H1 (cell line): ENCODE results near the gene DCDC2C. TPM values are rescaled to one million over a fixed set of nuclear protein-coding genes. Genes with fewer than 3 reads are reported as not detected.

Source experiments
- CTCF ChIA-PET: fragments of 300-600 bp; sonication (Branson Sonifier 250); formaldehyde crosslinking; loops from one replicate; lab custom pipeline; 2021; ENCODE audit not compliant: partially characterized antibody; lab: Charles Lee
- POLR2A ChIA-PET: fragments of 300-600 bp; sonication (Branson Sonifier 250); formaldehyde crosslinking; loops from one replicate; lab custom pipeline; 2021; ENCODE audit warnings: inconsistent platforms; ENCODE audit not compliant: partially characterized antibody; lab: Charles Lee
- DNase-seq, 2 experiments: peaks; one replicate each; pipeline versions ENCODE4 v3.0.0 to v3.0.0-alpha.2; 2010 to 2022; ENCODE audit warnings: low spot score in 2 of 2, low read depth in 1 of 2, mixed read lengths in 1 of 2
- FAIRE-seq: peaks from 2 replicates; lab custom pipeline; 2011; peaks lifted over from hg19 to GRCh38; lab: Jason Lieb, UNC
- H2AFZ ChIP-seq: 2 replicates; pipeline ENCODE4 v1.8.1; 2012; ENCODE audit warnings: low read length, inconsistent platforms
- H2AK5ac ChIP-seq: 2 replicates; pipeline ENCODE4 v1.6.1; 2013; ENCODE audit warnings: low read depth, low read length
- H2BK120ac ChIP-seq: replicated peaks from 2 replicates; pipeline ENCODE3; 2013; ENCODE audit warnings: low read depth, low read length, inconsistent platforms
- H2BK12ac ChIP-seq: 2 replicates; pipeline ENCODE4 v1.6.1; 2013; ENCODE audit warnings: low read depth, low read length
- H2BK15ac ChIP-seq: 2 replicates; pipeline ENCODE4 v1.6.1; 2013; ENCODE audit warnings: low read length
- H2BK20ac ChIP-seq: 2 replicates; pipeline ENCODE4 v1.6.1; 2013; ENCODE audit warnings: low read length
- H2BK5ac ChIP-seq: 2 replicates; pipeline ENCODE4 v1.6.1; 2013; ENCODE audit warnings: low read depth, low read length
- H3K14ac ChIP-seq: 2 replicates; pipeline ENCODE4 v1.6.1; 2013; ENCODE audit warnings: inconsistent platforms; ENCODE audit not compliant: insufficient read length
- H3K18ac ChIP-seq: 2 replicates; pipeline ENCODE4 v1.6.1; 2013; ENCODE audit warnings: low read length; ENCODE audit errors: extremely low read depth
- H3K23ac ChIP-seq: 2 replicates; pipeline ENCODE4 v1.6.1; 2013; ENCODE audit warnings: inconsistent platforms; ENCODE audit not compliant: insufficient read length
- H3K23me2 ChIP-seq: 2 replicates; pipeline ENCODE4 v1.6.1; 2013; ENCODE audit warnings: low read depth, low read length
- H3K27ac ChIP-seq: 2 replicates; pipeline ENCODE4 v1.6.1; 2011; ENCODE audit warnings: low read depth, low read length, inconsistent platforms
- H3K27me3 ChIP-seq, 4 experiments: replicated peaks in 1 of 4; 1 replicate in 1 of 4; 2 replicates in 3 of 4; pipeline versions ENCODE4 v1.6.1 to v1.8.1; 2011 to 2013; ENCODE audit warnings: low read length in 3 of 4, mild to moderate bottlenecking in 3 of 4, inconsistent platforms in 2 of 4, mixed read lengths in 2 of 4, moderate library complexity in 1 of 4; ENCODE audit not compliant: control insufficient read depth in 3 of 4, insufficient read depth in 3 of 4; ENCODE audit errors: extremely low read depth in 1 of 4
- H3K36me3 ChIP-seq, 4 experiments: 2 replicates each; pipeline versions ENCODE4 v1.6.1 to v1.8.1; 2011 to 2013; ENCODE audit warnings: mild to moderate bottlenecking in 4 of 4, low read length in 3 of 4, moderate library complexity in 2 of 4, control low read depth in 1 of 4, inconsistent platforms in 1 of 4; ENCODE audit not compliant: insufficient read depth in 4 of 4, control insufficient read depth in 2 of 4
- H3K4ac ChIP-seq: replicated peaks from 2 replicates; pipeline ENCODE3; 2013; ENCODE audit warnings: low read length, low read depth, mixed read lengths, inconsistent platforms; ENCODE audit not compliant: insufficient read length
- H3K4me1 ChIP-seq, 4 experiments: replicated peaks in 1 of 4; 1 replicate in 1 of 4; 2 replicates in 3 of 4; pipeline versions ENCODE4 v1.6.1 to v1.8.1; 2011 to 2013; ENCODE audit warnings: low read length in 3 of 4, inconsistent platforms in 2 of 4, mixed read lengths in 1 of 4; ENCODE audit not compliant: insufficient read depth in 4 of 4, control insufficient read depth in 3 of 4
- H3K4me2 ChIP-seq, 2 experiments: 2 replicates each; pipeline versions ENCODE4 v1.6.1 to v1.8.1; 2011 to 2013; ENCODE audit warnings: low read depth in 2 of 2, low read length in 2 of 2, control low read depth in 1 of 2, inconsistent platforms in 1 of 2, mild to moderate bottlenecking in 1 of 2; ENCODE audit not compliant: insufficient read depth in 1 of 2
- H3K4me3 ChIP-seq, 4 experiments: fragments of 200-600, 300-600 bp in 1 of 4; sonication (generic), shearing (Covaris generic), sonication (Bioruptor Twin) in 1 of 4; 2 replicates each; pipeline versions ENCODE4 v1.5.1 to v1.8.1; 2011 to 2016; ENCODE audit warnings: low read length in 4 of 4, low read depth in 3 of 4, control low read depth in 2 of 4, inconsistent platforms in 2 of 4, mild to moderate bottlenecking in 2 of 4, mixed read lengths in 1 of 4, moderate library complexity in 1 of 4; ENCODE audit not compliant: insufficient read depth in 2 of 4; ENCODE audit errors: extremely low read depth in 1 of 4
- H3K56ac ChIP-seq: replicated peaks from 2 replicates; pipeline ENCODE3; 2013; ENCODE audit warnings: low read depth, mild to moderate bottlenecking, mixed read lengths, low read length, inconsistent platforms; ENCODE audit not compliant: insufficient read length
- H3K79me1 ChIP-seq: 2 replicates; pipeline ENCODE4 v1.6.1; 2013; ENCODE audit warnings: low read depth, low read length, control low read depth
- H3K79me2 ChIP-seq, 2 experiments: 2 replicates each; pipeline versions ENCODE4 v1.6.1 to v1.8.1; 2012 to 2013; ENCODE audit warnings: low read length in 2 of 2, mild to moderate bottlenecking in 2 of 2, inconsistent platforms in 1 of 2; ENCODE audit not compliant: insufficient read depth in 2 of 2, control insufficient read depth in 1 of 2
- H3K9ac ChIP-seq, 4 experiments: replicated peaks in 1 of 4; 1 replicate in 1 of 4; 2 replicates in 3 of 4; pipeline versions ENCODE4 v1.6.1 to v1.8.1; 2011 to 2013; ENCODE audit warnings: low read depth in 3 of 4, low read length in 3 of 4, control low read depth in 2 of 4, mild to moderate bottlenecking in 2 of 4, moderate library complexity in 2 of 4, inconsistent platforms in 1 of 4; ENCODE audit errors: extremely low read depth in 1 of 4
- H3K9me3 ChIP-seq, 2 experiments: 2 replicates each; pipeline versions ENCODE4 v1.6.1 to v1.8.1; 2012 to 2013; ENCODE audit warnings: mild to moderate bottlenecking in 2 of 2, moderate library complexity in 2 of 2, control low read depth in 1 of 2, inconsistent platforms in 1 of 2, low read depth in 1 of 2, low read length in 1 of 2, mixed read lengths in 1 of 2; ENCODE audit not compliant: insufficient read depth in 2 of 2
- H4K20me1 ChIP-seq, 2 experiments: replicated peaks in 1 of 2; 2 replicates each; pipeline versions ENCODE3 to v1.8.1; 2011 to 2013; ENCODE audit warnings: inconsistent platforms in 2 of 2, low read length in 2 of 2, mild to moderate bottlenecking in 1 of 2; ENCODE audit not compliant: insufficient read depth in 2 of 2, control insufficient read depth in 1 of 2
- H4K5ac ChIP-seq: 2 replicates; pipeline ENCODE4 v1.6.1; 2013; ENCODE audit warnings: low read length, low read depth, mixed read lengths, inconsistent platforms; ENCODE audit not compliant: insufficient read length
- H4K8ac ChIP-seq: 2 replicates; pipeline ENCODE4 v1.8.0; 2013; ENCODE audit warnings: mild to moderate bottlenecking, moderate library complexity, low read length, inconsistent platforms; ENCODE audit not compliant: insufficient read depth; ENCODE audit errors: extremely low read depth
- H4K91ac ChIP-seq: replicated peaks from 2 replicates; pipeline ENCODE3; 2013; ENCODE audit warnings: low read length, mixed read lengths, inconsistent platforms; ENCODE audit not compliant: insufficient read length
- ATF3 ChIP-seq: IDR thresholded peaks from 2 replicates; pipeline ENCODE4 v1.6.1; 2011; ENCODE audit warnings: low read depth, mild to moderate bottlenecking, low read length; ENCODE audit not compliant: insufficient read depth
- BACH1 ChIP-seq: IDR thresholded peaks from 2 replicates; pipeline ENCODE4 v1.6.1; 2012; ENCODE audit warnings: low read length, improper control_type of control experiment
- CHD2 ChIP-seq: IDR thresholded peaks from 2 replicates; pipeline ENCODE4 v1.6.1; 2012; ENCODE audit warnings: low read length, improper control_type of control experiment
- EZH2 ChIP-seq: fragments of 200-600 bp; sonication (generic); IDR thresholded peaks from 2 replicates; pipeline ENCODE4 v1.7.1; 2012; ENCODE audit warnings: low read depth, mild to moderate bottlenecking, moderate library complexity, low read length, inconsistent platforms; ENCODE audit not compliant: severe bottlenecking
- FOSL1 ChIP-seq: IDR thresholded peaks from 2 replicates; pipeline ENCODE4 v1.6.1; 2011; ENCODE audit warnings: mild to moderate bottlenecking, low read depth, low read length, moderate library complexity; ENCODE audit not compliant: insufficient read depth
- GABPA ChIP-seq: IDR thresholded peaks from 2 replicates; pipeline ENCODE4 v1.6.1; 2011; ENCODE audit warnings: mild to moderate bottlenecking, low read length, moderate library complexity, borderline replicate concordance; ENCODE audit not compliant: insufficient read depth
- KDM1A ChIP-seq: fragments of 200-600, 300-600 bp; sonication (generic); IDR thresholded peaks from 2 replicates; pipeline ENCODE4 v1.7.1; 2016; ENCODE audit warnings: mild to moderate bottlenecking, low read length, borderline replicate concordance
- KDM4A ChIP-seq: IDR thresholded peaks from one replicate; pipeline ENCODE4 v1.7.1; 2012; ENCODE audit warnings: low read depth, mild to moderate bottlenecking, moderate library complexity, low read length, inconsistent platforms; ENCODE audit not compliant: severe bottlenecking
- NANOG ChIP-seq: IDR thresholded peaks from 2 replicates; pipeline ENCODE4 v1.6.1; 2011; ENCODE audit warnings: low read length, low read depth, mild to moderate bottlenecking, inconsistent platforms; ENCODE audit not compliant: insufficient read depth, poor library complexity, severe bottlenecking
- SP2 ChIP-seq: IDR thresholded peaks from 2 replicates; pipeline ENCODE4 v1.6.1; 2012; ENCODE audit warnings: mild to moderate bottlenecking, low read length, inconsistent platforms
- SUZ12 ChIP-seq: fragments of 200-600 bp; sonication (generic); IDR thresholded peaks from 2 replicates; pipeline ENCODE4 v1.6.1; 2012; ENCODE audit warnings: mild to moderate bottlenecking, inconsistent platforms, low read length, moderate library complexity, mixed read lengths
- TCF12 ChIP-seq: IDR thresholded peaks from 2 replicates; pipeline ENCODE4 v1.6.1; 2011; ENCODE audit warnings: low read depth, mild to moderate bottlenecking, low read length
- WGBS, 2 experiments: shearing (Covaris generic) in 1 of 2; methylation state at CpG; one replicate each; pipeline versions ENCODE4 v1.1.6 to v1.1.7; 2013 to 2015; ENCODE audit warnings: low lambda C conversion rate in 2 of 2, mixed read lengths in 2 of 2, inconsistent platforms in 1 of 2, low coverage in 1 of 2, missing lambda C conversion rate in 1 of 2; ENCODE audit not compliant: insufficient replicate concordance in 2 of 2, insufficient coverage in 1 of 2, insufficient read length in 1 of 2; ENCODE audit errors: extremely low coverage in 1 of 2, missing lambda C conversion rate in 1 of 2; 5-methylcytosine and 5-hydroxymethylcytosine counted together
- polyA plus RNA-seq, 7 experiments: library from polyadenylated mRNA; depleted of rRNA in 3 of 7; stranded (reverse) in 5 of 7; unstranded in 2 of 7; fragments of >200 nt in 5 of 7; fragments of 200-250 nt in 2 of 7; gene quantifications; 1 replicate in 5 of 7; 2 replicates in 1 of 7; 4 replicates in 1 of 7; pipeline versions ENCODE4 v1.2.1 to v1.2.3, GENCODE V29; 2011 to 2013; ENCODE audit warnings: missing spikeins in 2 of 7, mixed read lengths in 2 of 7
- total RNA-seq: library from RNA; stranded (reverse); fragmentation: NEBNext Ultra II Directional; extraction: Animal tissue kit (Norgen Biotek cat#: 25700); gene quantifications from 2 replicates; pipeline ENCODE4 v1.2.1, GENCODE V29; 2021

Gene DCDC2C
- total and polyA plus RNA-seq, 2 of the 8 experiments (the other 6 are each of a cell fraction or from before 2014, with no cell fraction given) = 0.50 TPM; not detected in 1

- CTCF ChIA-PET = interaction anchor here (1.3 kb wide), 1 partner anchor 12 kb away, joined by 3 read pairs; no protein-coding TSS in a partner anchor
- Histone ChIP-seq H3K23ac (no peak overlapping the region), H3K79me2 (no peaks in the 10 kb centered on the region), H3K56ac (no peak overlapping the region), H3K23me2 (no peaks in the 10 kb centered on the region), H3K4ac (no peak overlapping the region), H4K5ac (no peak overlapping the region), H3K4me2 (no peak overlapping the region), H3K9me3 (peaks cover 3% of the 10 kb centered on the region in 2 experiments; a peak in 1 of 4 replicates), H3K4me1 (peaks cover 0 to 8% (median 4%) of the 10 kb centered on the region in 4 experiments; a peak in 4 of 7 replicates), H2AFZ (no peak overlapping the region), H3K27me3 (no peaks in the 10 kb centered on the region), H4K91ac (no peak overlapping the region), H2BK5ac (no peak overlapping the region), H3K79me1 (no peaks in the 10 kb centered on the region), H3K18ac (no peak overlapping the region), H3K14ac (no peak overlapping the region), H3K9ac (no peak overlapping the region), H2AK5ac (no peak overlapping the region), H2BK20ac (no peak overlapping the region), H2BK15ac (no peak overlapping the region), H2BK12ac (no peak overlapping the region), H3K27ac (no peak overlapping the region), H4K8ac (no peak overlapping the region), H4K20me1 (no peaks in the 10 kb centered on the region), H3K36me3 (no peaks in the 10 kb centered on the region), H3K4me3 (no peak overlapping the region), H2BK120ac (no peak overlapping the region)
- 85% methylated on average over 1 of the region's 1 CpG; no CpG with 5 or more reads in 1 of the 2 experiments for WGBS, 2 experiments
- POLR2A ChIA-PET = no interaction called here
- DNase-seq (no peak), FAIRE-seq (no peak)
- TF ChIP-seq FOSL1 (no peak), GABPA (no peak), ATF3 (no peak), CHD2 (no peak), KDM4A (no peak), SUZ12 (no peak), BACH1 (no peak), KDM1A (no peak), NANOG (no peak), EZH2 (no peak), TCF12 (no peak), SP2 (no peak)
These were observed 85.9 kb downstream of the DCDC2C start for GRCh38 chr2:3789256-3789655.
